Small intestine (tissue), 7 donors: ENCODE results near the gene PRRT1. TPM values are rescaled to one million over a fixed set of nuclear protein-coding genes. Genes with fewer than 3 reads are reported as not detected.
A peak's percentile ranks its signal among the peaks of the same experiment; 100 is the strongest.

Experiments
- DNase-seq, 2 donors: peaks; one replicate each; pipeline versions ENCODE4 v3.0.0 to v3.0.0-alpha.2; 2013
- FAIRE-seq: peaks from 2 replicates; lab custom pipeline; 2012; peaks lifted over from hg19 to GRCh38; lab: Jason Lieb, UNC
- H3K27ac ChIP-seq, 3 donors: one replicate each; pipeline ENCODE4 v1.5.1; 2013; ENCODE audit warnings: low read length in 2 of 3, mild to moderate bottlenecking in 2 of 3, control low read depth in 1 of 3, inconsistent platforms in 1 of 3, low read depth in 1 of 3, moderate library complexity in 1 of 3
- H3K27me3 ChIP-seq, 3 donors: one replicate each; pipeline ENCODE4 v1.6.1; 2013; ENCODE audit warnings: low read length in 3 of 3, inconsistent platforms in 1 of 3; ENCODE audit not compliant: control insufficient read depth in 3 of 3, insufficient read depth in 3 of 3
- H3K36me3 ChIP-seq, 3 donors: one replicate each; pipeline ENCODE4 v1.6.1; 2013; ENCODE audit warnings: low read length in 3 of 3, inconsistent platforms in 1 of 3, low read depth in 1 of 3, mild to moderate bottlenecking in 1 of 3, moderate library complexity in 1 of 3; ENCODE audit not compliant: control insufficient read depth in 3 of 3, insufficient read depth in 2 of 3
- H3K4me1 ChIP-seq, 3 donors: one replicate each; pipeline ENCODE4 v1.6.1; 2013; ENCODE audit warnings: low read length in 2 of 3, inconsistent platforms in 1 of 3, low read depth in 1 of 3, mild to moderate bottlenecking in 1 of 3, moderate library complexity in 1 of 3; ENCODE audit not compliant: control insufficient read depth in 3 of 3, insufficient read depth in 2 of 3
- H3K4me3 ChIP-seq, 3 donors: one replicate each; pipeline ENCODE4 v1.5.1; 2013; ENCODE audit warnings: low read length in 3 of 3, control low read depth in 1 of 3, inconsistent platforms in 1 of 3, low read depth in 1 of 3, mild to moderate bottlenecking in 1 of 3, moderate library complexity in 1 of 3
- H3K9me3 ChIP-seq, 2 donors: one replicate each; pipeline ENCODE4 v1.6.1; 2013; ENCODE audit warnings: low read depth in 1 of 2, low read length in 1 of 2; ENCODE audit not compliant: control insufficient read depth in 2 of 2, insufficient read depth in 1 of 2
- WGBS, 3 donors: extraction: QIAGEN DNeasy Blood & Tissue Kit; methylation state at CpG; one replicate each; pipeline ENCODE4 v1.1.7; 2013; 5-methylcytosine and 5-hydroxymethylcytosine counted together
- polyA plus RNA-seq, 4 donors: library from polyadenylated mRNA; stranded (reverse) in 3 of 4; unstranded in 1 of 4; fragments of 200-250 nt in 3 of 4; fragments of 120-200 nt in 1 of 4; gene quantifications; one replicate each; pipeline versions ENCODE4 v1.2.1 to v1.2.3, GENCODE V29; 2013
- donor health status: healthy with polysubstance abuse.
- donor health status: control.
- donor health status: control.
- donor health status: Bipolar disorder and iron deficiency.
- donor health status: healthy.

Gene PRRT1
- polyA plus RNA-seq, 4 donors = 1.4 to 4.7 (median 4.6) TPM; not detected in 1

GRCh38 chr6:32184084-32184640 is 32.4 kb upstream of the PRRT1 start, which contains the start of gene AGER:
TSS of gene AGER (minus strand) at chr6:32184253. CDS start at chr6:32184222, 31 bp downstream.
- H3K4me1 ChIP-seq = peaks cover 3 to 34% (median 11%) of the 10 kb centered on the region in 3 donors
- no peaks in the 10 kb centered on the region for H3K27me3 ChIP-seq
- FAIRE-seq (no peak), DNase-seq (no peak)
- H3K4me3 ChIP-seq = no peak within 1 kb of the TSS
- no peaks in the 10 kb centered on the region for H3K9me3 ChIP-seq
- H3K27ac ChIP-seq = peak within 1 kb of the TSS in 1 of 3 donors; percentile 39
- 71 to 81% (median 78%) methylated on average over 6 of the region's 6 CpGs for WGBS, 3 donors
- peaks cover 6 to 78% (median 9%) of the 10 kb centered on the region in 3 donors for H3K36me3 ChIP-seq

DNA sequence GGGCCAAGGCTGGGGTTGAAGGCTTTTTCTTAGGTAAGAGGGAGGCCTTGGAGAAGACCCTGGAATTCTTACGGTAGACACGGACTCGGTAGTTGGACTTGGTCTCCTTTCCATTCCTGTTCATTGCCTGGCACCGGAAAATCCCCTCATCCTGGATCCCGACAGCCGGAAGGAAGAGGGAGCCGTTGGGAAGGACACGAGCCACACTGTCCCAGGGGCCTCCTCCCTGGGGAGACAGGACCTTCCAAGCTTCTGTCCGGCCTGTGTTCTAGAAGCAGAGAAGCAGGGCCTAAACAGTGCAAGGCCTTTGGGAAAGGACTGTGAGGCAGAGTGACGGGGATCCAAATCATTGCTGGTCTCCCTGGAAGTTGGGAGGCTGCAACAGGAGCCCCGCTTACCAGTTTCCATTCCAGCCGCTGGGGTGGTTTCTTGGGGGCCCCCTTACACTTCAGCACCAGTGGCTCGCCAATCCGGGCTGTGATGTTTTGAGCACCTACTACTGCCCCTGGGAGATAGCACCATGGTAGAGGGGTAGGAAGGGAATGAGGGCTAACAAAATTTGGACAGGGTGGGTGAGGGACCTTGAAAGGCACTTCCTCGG is 31.8 kb upstream of the PRRT1 start:
- H3K27me3 ChIP-seq = no peaks in the 10 kb centered on the region
- H3K9me3 ChIP-seq = no peaks in the 10 kb centered on the region
- FAIRE-seq = no peak
- DNase-seq = no peak
- H3K27ac ChIP-seq = peak overlapping the region in 1 of 3 donors; percentile 32
- H3K4me1 ChIP-seq = peaks cover 0 to 28% (median 9%) of the 10 kb centered on the region in 3 donors
- WGBS, 3 donors = 77 to 84% (median 82%) methylated on average over 15 of the region's 15 CpGs
- H3K4me3 ChIP-seq = no peak overlapping the region
- H3K36me3 ChIP-seq = peaks cover 6 to 73% (median 9%) of the 10 kb centered on the region in 3 donors

GRCh38 chr6:32183030-32183429 is 31.3 kb upstream of the PRRT1 start:
- Histone ChIP-seq H3K9me3 (no peaks in the 10 kb centered on the region), H3K36me3 (peaks cover 6 to 68% (median 9%) of the 10 kb centered on the region in 3 donors), H3K4me1 (peaks cover 0 to 27% (median 7%) of the 10 kb centered on the region in 3 donors), H3K4me3 (no peak overlapping the region), H3K27ac (peak overlapping the region in 1 of 3 donors; percentile 33), H3K27me3 (no peaks in the 10 kb centered on the region)
- DNase-seq (no peak), FAIRE-seq (no peak)
- WGBS, 3 donors = 68 to 78% (median 78%) methylated on average over 3 of the region's 3 CpGs

DNA sequence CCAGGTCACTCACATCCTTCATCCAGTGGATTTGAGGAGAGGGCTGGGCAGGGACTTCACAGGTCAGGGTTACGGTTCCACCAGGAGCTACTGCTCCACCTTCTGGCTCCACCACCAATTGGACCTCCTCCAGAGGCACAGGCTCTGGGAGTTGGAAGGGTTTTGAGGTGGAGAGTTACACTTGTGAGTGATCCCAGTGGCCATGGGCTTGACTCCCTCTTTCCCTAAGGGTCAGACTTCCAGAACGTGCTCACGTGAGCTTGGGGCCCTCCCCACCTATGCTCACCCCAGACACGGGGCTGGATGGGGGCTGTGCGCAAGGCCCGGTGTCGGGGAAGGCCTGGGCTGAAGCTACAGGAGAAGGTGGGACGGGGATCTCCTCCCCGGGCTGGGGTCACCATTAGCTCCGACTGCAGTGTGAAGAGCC is 30.8 kb upstream of the PRRT1 start:
- Histone ChIP-seq H3K36me3 (peaks cover 6 to 63% (median 9%) of the 10 kb centered on the region in 3 donors), H3K4me1 (peaks cover 0 to 22% (median 7%) of the 10 kb centered on the region in 3 donors), H3K27ac (peak overlapping the region in 1 of 3 donors; percentile 33), H3K4me3 (no peak overlapping the region), H3K27me3 (no peaks in the 10 kb centered on the region), H3K9me3 (no peaks in the 10 kb centered on the region)
- no peak for FAIRE-seq
- 84 to 90% (median 84%) methylated on average over 10 of the region's 10 CpGs for WGBS, 3 donors
- no peak for DNase-seq

GRCh38 chr6:32181915-32182529 is 30.3 kb upstream of the PRRT1 start:
- Histone ChIP-seq H3K4me1 (peaks cover 0 to 24% (median 7%) of the 10 kb centered on the region in 3 donors), H3K4me3 (no peak overlapping the region), H3K36me3 (peaks cover 6 to 57% (median 9%) of the 10 kb centered on the region in 3 donors), H3K27me3 (no peaks in the 10 kb centered on the region), H3K27ac (peak overlapping the region in 1 of 3 donors; percentile 33), H3K9me3 (no peaks in the 10 kb centered on the region)
- FAIRE-seq (no peak), DNase-seq (no peak)
- 78 to 85% (median 81%) methylated on average over 10 of the region's 10 CpGs for WGBS, 3 donors

DNA sequence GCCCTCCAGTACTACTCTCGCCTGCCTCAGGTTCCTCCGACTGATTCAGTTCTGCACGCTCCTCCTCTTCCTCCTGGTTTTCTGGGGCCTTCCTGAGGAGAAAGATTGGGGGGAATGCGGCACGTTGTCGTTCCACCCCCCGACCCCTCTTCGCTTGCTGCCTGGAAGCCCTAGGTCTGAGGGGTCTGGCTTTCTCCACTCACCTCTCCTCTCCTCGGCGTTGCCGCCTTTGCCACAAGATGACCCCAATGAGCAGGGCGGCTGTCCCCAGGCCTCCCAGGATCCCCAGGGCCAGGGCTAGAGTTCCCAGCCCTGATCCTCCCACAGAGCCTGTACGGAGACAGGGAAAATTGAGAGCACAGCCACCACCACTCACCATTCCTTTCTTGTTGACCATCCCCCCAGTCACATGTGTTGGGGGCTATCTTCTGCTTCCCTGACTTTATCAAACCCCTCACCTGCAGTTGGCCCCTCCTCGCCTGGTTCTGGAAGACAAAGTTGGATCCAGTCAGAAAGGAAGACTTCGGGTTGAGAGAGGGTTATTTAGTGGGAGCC is 29.5 kb upstream of the PRRT1 start:
- FAIRE-seq (no peak), DNase-seq (no peak)
- no peaks in the 10 kb centered on the region for H3K27me3 ChIP-seq
- H3K9me3 ChIP-seq = no peaks in the 10 kb centered on the region
- 88 to 93% (median 93%) methylated on average over 15 of the region's 15 CpGs for WGBS, 3 donors
- H3K4me1 ChIP-seq = peaks cover 0 to 26% (median 13%) of the 10 kb centered on the region in 3 donors
- peaks cover 5 to 49% (median 6%) of the 10 kb centered on the region in 3 donors for H3K36me3 ChIP-seq
- H3K27ac ChIP-seq = no peak overlapping the region
- H3K4me3 ChIP-seq = no peak overlapping the region

DNA sequence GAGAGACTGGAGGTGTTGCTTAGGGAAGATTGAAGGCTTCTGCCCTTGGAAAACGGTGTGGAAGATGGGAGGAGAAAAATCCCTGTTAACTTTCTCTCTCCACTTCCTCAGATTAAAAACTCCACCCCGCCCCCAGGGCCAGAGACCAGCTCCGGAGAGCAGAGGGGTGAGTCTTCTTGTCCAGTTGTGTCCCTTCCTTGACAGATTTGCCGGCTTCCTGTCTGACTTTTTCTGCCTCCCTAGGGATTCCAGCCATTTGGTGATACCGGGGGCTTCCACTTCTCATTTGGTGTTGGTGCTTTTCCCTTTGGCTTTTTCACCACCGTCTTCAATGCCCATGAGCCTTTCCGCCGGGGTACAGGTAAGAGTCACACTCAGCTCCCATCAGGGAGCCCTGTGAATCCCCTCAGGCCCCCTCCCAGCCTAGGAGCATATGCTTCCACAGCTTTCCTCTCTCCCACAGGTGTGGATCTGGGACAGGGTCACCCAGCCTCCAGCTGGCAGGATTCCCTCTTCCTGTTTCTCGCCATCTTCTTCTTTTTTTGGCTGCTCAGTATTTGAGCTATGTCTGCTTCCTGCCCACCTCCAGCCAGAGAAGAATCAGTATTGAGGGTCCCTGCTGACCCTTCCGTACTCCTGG is 28.1 kb upstream of the PRRT1 start:
- H3K36me3 ChIP-seq = peaks cover 3 to 46% (median 6%) of the 10 kb centered on the region in 3 donors
- peaks cover 0 to 32% (median 15%) of the 10 kb centered on the region in 3 donors for H3K4me1 ChIP-seq
- DNase-seq (no peak), FAIRE-seq (no peak)
- H3K27me3 ChIP-seq = no peaks in the 10 kb centered on the region
- H3K4me3 ChIP-seq = peak overlapping the region in 1 of 3 donors; percentile 82
- no peak overlapping the region for H3K27ac ChIP-seq
- 66 to 78% (median 69%) methylated on average over 10 of the region's 10 CpGs for WGBS, 3 donors
- H3K9me3 ChIP-seq = no peaks in the 10 kb centered on the region
